Tibial nerve (tissue), 4 donors: ENCODE results near the gene ADAM19. TPM values are rescaled to one million over a fixed set of nuclear protein-coding genes. Genes with fewer than 3 reads are reported as not detected.
A peak's percentile ranks its signal among the peaks of the same experiment; 100 is the strongest.

ENCODE experiments used
- DNase-seq, 2 donors: peaks; one replicate each; pipeline ENCODE4 v3.0.0-alpha.2; 2019; ENCODE audit warnings: low spot score in 2 of 2
- H3K27ac ChIP-seq, 4 donors: fragments of 200-600 bp; sonication (generic) in 3 of 4; one replicate each; pipeline ENCODE4 v1.5.1; 2017 to 2019; ENCODE audit warnings: mild to moderate bottlenecking in 1 of 4
- H3K27me3 ChIP-seq, 2 donors: fragments of 200-600 bp; sonication (generic) in 1 of 2; one replicate each; pipeline versions ENCODE4 v1.5.1 to v1.6.0; 2017 to 2019
- H3K36me3 ChIP-seq, 3 donors: fragments of 200-600 bp; sonication (generic); one replicate each; pipeline ENCODE4 v1.5.1; 2018 to 2019
- H3K4me1 ChIP-seq, 4 donors: fragments of 200-600 bp; sonication (generic) in 3 of 4; one replicate each; pipeline ENCODE4 v1.5.1; 2017 to 2019
- H3K4me3 ChIP-seq, 4 donors: fragments of 200-600 bp; sonication (generic) in 3 of 4; one replicate each; pipeline ENCODE4 v1.5.1; 2017 to 2019; ENCODE audit warnings: mild to moderate bottlenecking in 1 of 4, moderate library complexity in 1 of 4
- H3K9me3 ChIP-seq, 4 donors: fragments of 200-600 bp; sonication (generic) in 3 of 4; one replicate each; pipeline ENCODE4 v1.5.1; 2017 to 2019
- EP300 ChIP-seq, 2 donors: sonication (generic); formaldehyde crosslinking; IDR thresholded peaks; one replicate each; pipeline ENCODE4 v1.6.1; 2017; ENCODE audit warnings: antibody characterized with exemption in 2 of 2, mild to moderate bottlenecking in 1 of 2
- POLR2A ChIP-seq, 2 donors: fragments of 450-650 bp; IDR thresholded peaks; one replicate each; pipeline ENCODE4 v1.6.1; 2017; ENCODE audit warnings: antibody characterized with exemption in 2 of 2, mild to moderate bottlenecking in 2 of 2, moderate library complexity in 2 of 2
- WGBS, 2 donors: methylation state at CpG; one replicate each; pipeline ENCODE4 v1.1.5; 2018; 5-methylcytosine and 5-hydroxymethylcytosine counted together
- total RNA-seq, 4 donors: library from RNA; depleted of rRNA; stranded (reverse); fragments of >200 nt; gene quantifications; one replicate each; pipeline ENCODE4 v1.1.0, GENCODE V29; 2016
- TF ChIP-seq, protein P1 (sequence below), 5 experiments: fragments of 200-600 bp in 3 of 5; fragments of 450-650 bp in 2 of 5; sonication (generic) in 3 of 5; IDR thresholded peaks; one replicate each; pipeline ENCODE4 v1.5.1; 2016 to 2019; ENCODE audit warnings: antibody characterized with exemption in 5 of 5, mild to moderate bottlenecking in 3 of 5, moderate library complexity in 2 of 5

ADAM19 gene
- total RNA-seq, 4 donors from 2014 or later, result 7.2 to 13.2 (median 9.5) TPM

- Histone ChIP-seq H3K27ac (peak overlapping the region in 2 of 4 donors; percentile 25 to 75), H3K4me1 (peaks cover 0 to 61% (median 18%) of the 10 kb centered on the region in 4 donors), H3K4me3 (no peak overlapping the region), H3K9me3 (no peaks in the 10 kb centered on the region), H3K36me3 (peaks cover 0 to 22% (median 0%) of the 10 kb centered on the region in 3 donors), H3K27me3 (no peaks in the 10 kb centered on the region)
- DNase-seq, result no peak
- peak in 1 of 2 donors; percentile 42 for TF ChIP-seq EP300 (IDR thresholded peaks at IDR 0.05)
- TF ChIP-seq POLR2A (IDR thresholded peaks at IDR 0.05), result no peak
- 29 to 44% methylated on average over 5 of the region's 5 CpGs for WGBS, 2 donors
Measured at GRCh38 chr5:157516626-157517325, 58.8 kb downstream of the ADAM19 start.

- Histone ChIP-seq H3K27ac (peak overlapping the region in 2 of 4 donors; percentile 25 to 75), H3K4me1 (peaks cover 0 to 63% (median 21%) of the 10 kb centered on the region in 4 donors), H3K27me3 (no peaks in the 10 kb centered on the region), H3K36me3 (peaks cover 0 to 22% (median 0%) of the 10 kb centered on the region in 3 donors), H3K4me3 (no peak overlapping the region), H3K9me3 (no peaks in the 10 kb centered on the region)
- TF ChIP-seq, protein P1, sequence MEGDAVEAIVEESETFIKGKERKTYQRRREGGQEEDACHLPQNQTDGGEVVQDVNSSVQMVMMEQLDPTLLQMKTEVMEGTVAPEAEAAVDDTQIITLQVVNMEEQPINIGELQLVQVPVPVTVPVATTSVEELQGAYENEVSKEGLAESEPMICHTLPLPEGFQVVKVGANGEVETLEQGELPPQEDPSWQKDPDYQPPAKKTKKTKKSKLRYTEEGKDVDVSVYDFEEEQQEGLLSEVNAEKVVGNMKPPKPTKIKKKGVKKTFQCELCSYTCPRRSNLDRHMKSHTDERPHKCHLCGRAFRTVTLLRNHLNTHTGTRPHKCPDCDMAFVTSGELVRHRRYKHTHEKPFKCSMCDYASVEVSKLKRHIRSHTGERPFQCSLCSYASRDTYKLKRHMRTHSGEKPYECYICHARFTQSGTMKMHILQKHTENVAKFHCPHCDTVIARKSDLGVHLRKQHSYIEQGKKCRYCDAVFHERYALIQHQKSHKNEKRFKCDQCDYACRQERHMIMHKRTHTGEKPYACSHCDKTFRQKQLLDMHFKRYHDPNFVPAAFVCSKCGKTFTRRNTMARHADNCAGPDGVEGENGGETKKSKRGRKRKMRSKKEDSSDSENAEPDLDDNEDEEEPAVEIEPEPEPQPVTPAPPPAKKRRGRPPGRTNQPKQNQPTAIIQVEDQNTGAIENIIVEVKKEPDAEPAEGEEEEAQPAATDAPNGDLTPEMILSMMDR (IDR thresholded peaks at IDR 0.05), result no peak
- no peak for TF ChIP-seq EP300 (IDR thresholded peaks at IDR 0.05)
- no peak for TF ChIP-seq POLR2A (IDR thresholded peaks at IDR 0.05)
- DNase-seq, result no peak
- 77 to 83% methylated on average over 3 of the region's 3 CpGs for WGBS, 2 donors
Measured at GRCh38 chr5:157516006-157516405, 59.6 kb downstream of the ADAM19 start.

- Histone ChIP-seq H3K27ac (peak overlapping the region in 1 of 4 donors; percentile 75), H3K9me3 (no peaks in the 10 kb centered on the region), H3K4me3 (no peak overlapping the region), H3K4me1 (peaks cover 0 to 69% (median 24%) of the 10 kb centered on the region in 4 donors), H3K27me3 (no peaks in the 10 kb centered on the region), H3K36me3 (peaks cover 0 to 21% (median 0%) of the 10 kb centered on the region in 3 donors)
- DNase-seq, result no peak
- no peak for TF ChIP-seq POLR2A (IDR thresholded peaks at IDR 0.05)
- TF ChIP-seq EP300 (IDR thresholded peaks at IDR 0.05), result no peak
- TF ChIP-seq, protein P1 (IDR thresholded peaks at IDR 0.05), result no peak
- 91 to 98% methylated on average over 2 of the region's 2 CpGs for WGBS, 2 donors
Measured at GRCh38 chr5:157514974-157515373, 60.6 kb downstream of the ADAM19 start.

GRCh38 chr5:157513182-157513581 lies 62.4 kb downstream of the ADAM19 start:
- DNase-seq, result no peak
- Histone ChIP-seq H3K9me3 (no peaks in the 10 kb centered on the region), H3K36me3 (peaks cover 0 to 4% (median 0%) of the 10 kb centered on the region in 3 donors), H3K27ac (peak overlapping the region in 1 of 4 donors; percentile 65), H3K27me3 (no peaks in the 10 kb centered on the region), H3K4me3 (no peak overlapping the region), H3K4me1 (peaks cover 0 to 69% (median 24%) of the 10 kb centered on the region in 4 donors)
- TF ChIP-seq, protein P1 (IDR thresholded peaks at IDR 0.05), result no peak
- TF ChIP-seq POLR2A (IDR thresholded peaks at IDR 0.05), result no peak
- 85 to 90% methylated on average over 8 of the region's 8 CpGs for WGBS, 2 donors

GRCh38 chr5:157511651-157512644 lies 63.6 kb downstream of the ADAM19 start:
- 10 to 14% methylated on average over 9 of the region's 9 CpGs for WGBS, 2 donors
- peaks cover 0 to 11% (median 0%) of the 10 kb centered on the region in 3 donors for H3K36me3 ChIP-seq
- TF ChIP-seq POLR2A (IDR thresholded peaks at IDR 0.05) (no peak), EP300 (IDR thresholded peaks at IDR 0.05) (peak; percentile 32 to 80)
- TF ChIP-seq, protein P1 (IDR thresholded peaks at IDR 0.05), result no peak
- H3K4me1 ChIP-seq, result peaks cover 0 to 75% (median 22%) of the 10 kb centered on the region in 4 donors
- DNase-seq, result peak; percentile 92 to 97
- peak overlapping the region; percentile 52 to 73 (median 65) for H3K27ac ChIP-seq
- H3K27me3 ChIP-seq, result no peaks in the 10 kb centered on the region
- no peak overlapping the region for H3K4me3 ChIP-seq
- H3K9me3 ChIP-seq, result no peaks in the 10 kb centered on the region
